GM19467 (cell line): ENCODE measurements around the gene TMEM156.

ENCODE experiments used
- ATAC-seq: cut with Tn5 transposase; IDR thresholded peaks from one replicate; pipeline ENCODE4 v1.9.1; 2021; ENCODE audit warnings: mild to moderate bottlenecking, moderate library complexity; ENCODE audit not compliant: unreplicated experiment

The TMEM156 gene

GRCh38 chr4:39032218-39033085 is at the start of gene TMEM156:
TMEM156 (minus strand) TSS chr4:39032409; CDS start chr4:39032313, 96 bp downstream.
- peak; percentile 48 for ATAC-seq

DNA sequence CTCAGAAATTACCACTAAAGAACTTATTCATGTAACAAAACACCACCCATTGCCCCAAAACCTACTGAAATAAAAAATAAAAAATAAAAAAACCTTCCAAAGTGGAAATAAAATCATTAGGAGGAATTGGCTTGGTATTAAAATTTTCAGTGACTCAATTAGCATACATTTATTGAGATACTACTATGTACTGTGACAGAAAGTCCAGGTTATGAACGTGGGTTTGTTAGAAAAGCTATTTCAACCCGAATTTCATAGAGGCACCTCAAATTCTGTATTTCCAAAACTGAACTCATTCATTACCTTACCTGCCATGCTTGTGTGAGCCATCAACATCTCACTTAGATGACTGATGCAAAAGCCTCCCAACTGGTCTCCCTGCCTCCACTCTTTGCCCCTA is 46.6 kb upstream of the TMEM156 start:
- ATAC-seq: no peak

- no peak for ATAC-seq
These were observed 36.7 kb upstream of the TMEM156 start for GRCh38 chr4:39068907-39069306.

DNA sequence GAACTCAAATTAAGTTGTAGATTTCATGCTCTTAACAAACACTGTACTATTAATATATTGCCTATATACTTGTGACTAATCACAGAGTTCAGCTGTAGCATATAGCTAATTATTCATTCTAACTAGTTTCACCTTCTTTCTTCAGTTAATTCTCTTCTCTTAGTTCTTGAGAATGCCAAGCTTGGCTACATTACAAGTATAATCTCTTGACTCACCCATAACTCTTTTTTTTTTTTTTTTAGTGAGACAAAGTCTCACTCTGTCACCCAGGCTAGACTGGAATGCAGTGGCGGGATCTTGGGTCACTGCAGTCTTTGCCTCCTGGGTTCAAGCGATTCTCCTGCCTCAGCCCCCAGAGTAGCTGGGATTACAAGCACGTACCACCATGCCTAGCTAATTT is 35.2 kb upstream of the TMEM156 start:
- no peak for ATAC-seq

DNA sequence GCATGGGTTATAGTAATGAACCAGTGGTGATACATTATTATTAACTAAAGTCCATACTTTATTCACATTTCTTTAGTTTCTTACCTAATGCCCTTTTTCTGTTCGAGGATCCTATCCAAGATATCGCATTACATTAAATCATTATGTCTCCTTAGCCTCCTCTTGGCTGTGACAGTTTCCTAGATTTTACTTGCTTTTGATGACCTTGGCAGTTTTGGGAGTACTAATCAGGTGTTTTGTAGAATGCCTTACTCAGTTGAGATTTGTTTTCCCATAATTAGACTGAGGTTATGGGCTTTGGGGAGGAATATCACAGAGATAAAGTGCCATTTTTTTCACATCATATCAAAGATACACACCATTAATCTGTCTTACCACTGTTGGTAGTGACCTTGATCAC is 34.8 kb upstream of the TMEM156 start:
- no peak for ATAC-seq

- ATAC-seq: no peak
These were observed 34.2 kb upstream of the TMEM156 start for GRCh38 chr4:39066371-39066770.

DNA sequence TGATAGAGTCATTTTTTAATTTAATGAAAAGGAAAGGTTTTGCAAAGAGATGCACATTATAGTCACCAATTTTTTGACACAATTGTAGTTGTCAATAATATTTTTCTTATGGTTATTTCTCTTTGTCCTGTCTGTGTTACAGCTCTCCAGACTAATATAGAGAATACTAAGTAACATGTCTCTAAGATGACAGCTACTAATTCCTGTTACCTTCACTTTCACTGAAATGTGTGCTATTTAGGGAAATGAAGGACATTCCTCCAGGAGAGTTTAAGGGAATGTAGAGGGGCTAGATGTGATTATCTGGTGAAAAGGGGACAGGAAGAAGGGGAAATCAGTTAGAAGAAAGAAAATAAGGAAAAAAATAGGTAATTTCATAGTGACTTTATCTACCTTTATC is 31.2 kb upstream of the TMEM156 start:
- no peak for ATAC-seq

- no peak for ATAC-seq
These were observed 30.5 kb upstream of the TMEM156 start for GRCh38 chr4:39062770-39063097.

DNA sequence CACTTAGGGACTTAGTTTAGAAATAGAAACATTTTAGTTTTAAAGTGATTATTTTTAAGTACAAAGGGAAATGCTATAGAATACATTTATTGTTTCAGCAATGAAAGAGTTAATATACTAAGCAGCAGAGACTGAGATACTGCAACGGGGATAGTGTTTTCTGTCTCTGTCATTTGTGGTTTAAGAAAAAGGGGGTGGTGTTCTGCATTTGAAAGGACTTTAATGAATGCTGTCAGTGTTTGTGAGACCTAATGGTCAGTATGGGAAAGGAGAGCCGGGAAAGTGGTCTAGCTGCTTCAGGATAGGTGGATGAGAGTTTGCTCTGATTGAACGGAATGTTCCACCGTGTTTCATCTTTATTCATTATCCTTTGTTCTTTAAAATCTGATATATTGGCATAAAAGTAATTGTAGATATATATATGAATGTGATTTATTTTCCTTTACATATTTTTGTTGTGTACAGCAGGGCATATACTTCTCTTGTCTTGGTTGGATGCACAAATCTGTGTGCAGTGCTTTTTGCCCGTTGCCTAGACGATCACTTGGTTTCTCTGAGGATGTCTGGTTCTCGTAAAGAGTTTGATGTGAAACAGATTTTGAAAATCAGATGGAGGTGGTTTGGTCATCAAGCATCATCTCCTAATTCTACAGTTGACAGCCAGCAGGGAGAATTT is 30.0 kb upstream of the TMEM156 start, which contains the start of gene KLHL5:
KLHL5 (plus strand) TSS at position 139 of the 676 bp plus-strand sequence; CDS start at position 560, 421 bp downstream.
- ATAC-seq: no peak

- ATAC-seq: no peak
These were observed 29.2 kb upstream of the TMEM156 start for GRCh38 chr4:39061457-39061856.

DNA sequence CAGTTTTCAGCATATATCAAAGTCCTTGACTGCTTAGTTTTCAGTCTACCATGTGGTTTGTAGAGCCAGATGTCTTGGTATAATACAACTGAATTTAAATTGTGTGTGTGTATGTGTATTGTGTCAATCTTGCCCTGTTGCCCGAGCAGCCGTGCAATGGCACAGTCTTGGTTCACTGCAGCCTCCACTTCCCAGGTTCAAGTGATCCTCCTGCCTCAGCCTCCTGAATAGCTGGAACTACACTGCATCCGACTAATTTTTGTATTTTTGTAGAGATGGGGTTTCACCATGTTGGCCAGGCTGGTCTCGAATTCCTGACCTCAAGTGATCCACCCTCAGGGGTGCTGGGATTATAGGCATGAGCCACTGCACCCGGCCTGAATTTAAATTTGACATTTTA is 23.8 kb upstream of the TMEM156 start:
- ATAC-seq: no peak

GRCh38 chr4:39054497-39054896 is 22.3 kb upstream of the TMEM156 start:
- ATAC-seq: no peak

DNA sequence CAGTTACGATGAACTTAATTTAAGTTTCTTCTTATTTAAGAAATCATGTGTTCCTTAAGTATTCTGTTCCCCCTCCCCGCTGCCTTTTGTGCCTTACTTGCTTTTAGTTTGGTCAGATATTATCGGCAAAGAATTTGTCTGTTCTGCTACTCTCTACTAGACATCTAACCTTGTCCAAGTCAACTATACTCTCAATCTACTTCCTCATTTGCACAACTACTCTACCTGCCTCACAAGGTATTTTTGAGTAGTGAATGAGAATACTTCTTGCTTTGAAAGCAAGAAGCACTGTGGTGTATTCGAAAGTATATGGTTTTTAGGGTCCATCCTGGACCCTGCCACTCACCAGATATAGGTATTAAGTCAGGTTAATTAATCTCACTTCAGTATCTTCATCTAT is 21.8 kb upstream of the TMEM156 start:
- no peak for ATAC-seq

DNA sequence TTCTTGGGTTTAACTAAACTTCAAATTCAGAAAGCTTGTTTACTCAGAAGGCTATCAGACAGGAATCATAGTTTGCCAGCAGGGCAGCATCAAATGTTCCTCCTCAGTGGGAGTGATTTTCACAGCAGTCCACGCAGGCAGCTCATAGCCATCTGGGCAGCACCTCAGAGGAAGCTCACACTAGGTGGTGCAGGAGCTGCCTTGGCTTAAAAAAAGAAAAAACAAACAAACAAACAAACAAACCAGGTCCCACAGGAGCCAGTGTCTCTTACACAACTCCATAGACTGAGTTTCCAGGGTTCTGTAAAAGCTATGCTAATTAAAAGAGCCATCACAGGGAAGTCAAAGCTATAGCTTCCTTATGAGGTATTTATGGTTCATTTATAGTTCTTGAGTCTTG is 19.3 kb upstream of the TMEM156 start:
- ATAC-seq: no peak

DNA sequence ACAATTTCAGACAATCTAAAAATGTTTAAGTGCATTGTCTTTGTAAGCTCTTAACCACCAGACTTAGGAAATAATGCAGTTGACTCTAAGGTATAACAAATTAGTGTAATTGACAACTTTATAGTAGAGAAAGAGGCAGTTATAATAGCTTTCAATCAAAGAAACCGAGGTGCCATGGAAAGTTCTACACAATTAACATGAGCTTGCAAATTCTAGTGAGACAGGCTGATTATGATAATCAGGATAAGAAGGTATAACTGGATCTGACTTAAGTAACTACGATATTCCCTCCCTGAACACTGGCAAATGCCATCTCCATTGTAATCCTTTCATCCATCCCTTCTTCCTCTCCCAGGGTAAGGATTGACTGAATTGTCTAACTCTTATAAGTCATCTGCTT is 18.4 kb upstream of the TMEM156 start:
- ATAC-seq: no peak

DNA sequence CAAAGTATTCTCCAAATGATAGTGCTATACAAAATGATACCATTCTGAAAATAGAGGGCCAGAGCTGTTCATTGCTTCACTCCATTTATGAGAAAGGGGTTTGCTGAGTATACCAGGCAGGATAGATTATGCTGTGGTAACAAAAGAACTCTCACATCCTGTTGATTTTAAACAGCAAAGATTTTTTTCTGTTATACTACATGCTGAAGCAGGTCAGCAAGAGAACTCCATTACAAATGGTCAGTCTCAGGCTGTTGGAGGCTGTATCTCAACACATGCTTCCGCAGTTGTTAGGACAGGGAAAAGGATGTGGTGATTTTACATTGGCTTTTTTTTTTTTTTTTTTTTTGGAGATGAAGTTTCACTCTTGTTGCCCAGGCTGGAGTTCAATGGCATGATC is 16.1 kb upstream of the TMEM156 start:
- no peak for ATAC-seq

GRCh38 chr4:39047681-39048080 is 15.5 kb upstream of the TMEM156 start:
- ATAC-seq: no peak

DNA sequence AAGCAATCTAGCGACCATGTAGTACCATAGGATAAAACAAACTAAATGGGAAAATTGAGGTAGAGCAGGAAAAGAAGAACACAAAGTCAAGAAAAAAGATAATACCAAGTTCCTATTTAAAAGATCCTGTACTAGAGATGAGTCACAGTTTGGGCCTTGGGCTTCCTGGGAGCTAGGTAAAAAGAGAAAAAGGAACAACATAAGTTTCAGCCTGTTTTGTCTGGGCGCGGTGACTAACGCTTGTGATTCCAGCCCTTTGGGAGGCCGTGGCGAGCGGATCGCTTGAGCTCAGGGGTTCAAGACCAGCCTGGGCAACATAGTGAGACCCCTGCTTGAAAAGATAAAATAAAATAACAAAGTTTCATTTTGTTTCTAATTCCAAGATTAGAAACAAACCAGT is 14.0 kb upstream of the TMEM156 start:
- no peak for ATAC-seq

- ATAC-seq: no peak
These were observed 13.6 kb upstream of the TMEM156 start for GRCh38 chr4:39045827-39046221.

- ATAC-seq: peak; percentile 33
These were observed 13.0 kb upstream of the TMEM156 start for GRCh38 chr4:39044956-39045826.

DNA sequence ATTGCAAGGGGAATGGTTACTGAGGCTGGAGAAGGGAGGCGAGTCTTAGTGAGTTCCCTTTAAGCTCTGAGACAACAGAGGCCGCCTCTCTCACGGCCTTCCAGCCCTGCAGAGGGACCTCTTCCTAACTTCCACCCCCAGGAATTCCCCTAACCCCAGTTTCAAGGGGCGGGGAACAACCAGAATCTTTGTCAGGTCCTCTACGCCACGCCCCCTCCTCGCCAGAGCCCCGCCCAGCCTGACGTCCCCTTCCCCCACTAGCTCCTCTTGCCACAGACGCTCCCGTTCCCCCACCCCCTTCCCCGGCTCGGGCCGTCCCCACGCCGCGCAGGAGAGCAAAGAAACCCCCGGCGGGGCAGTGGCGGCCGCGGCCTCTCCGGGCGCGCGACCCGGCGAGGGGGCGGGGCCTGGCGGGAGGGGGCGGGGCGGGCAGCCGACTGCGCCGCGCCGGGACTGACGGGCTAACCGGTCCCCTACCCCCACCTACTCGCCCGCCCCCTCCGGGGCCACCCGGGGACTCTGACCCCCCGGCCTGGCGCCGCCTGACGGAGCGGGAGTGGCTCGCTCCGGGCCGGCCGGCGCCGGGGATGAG is 12.3 kb upstream of the TMEM156 start:
- peak; percentile 60 for ATAC-seq
